GM23248 (cell line): ENCODE measurements around the gene OR7G1. TPM values are rescaled to one million over a fixed set of nuclear protein-coding genes. Genes with fewer than 3 reads are reported as not detected.
A peak's percentile ranks its signal among the peaks of the same experiment; 100 is the strongest.

Source experiments
- DNase-seq: peaks from one replicate; pipeline ENCODE4 v3.0.0-alpha.2; 2015
- H2AFZ ChIP-seq: fragments of 200-600 bp; sonication (generic); 2 replicates; pipeline ENCODE4 v1.6.1; 2016; ENCODE audit warnings: antibody characterized with exemption
- H3F3A ChIP-seq: fragments of 200-600 bp; sonication (generic); 2 replicates; pipeline ENCODE4 v1.6.1; 2016; ENCODE audit warnings: mild to moderate bottlenecking, antibody characterized with exemption, mixed run types; ENCODE audit not compliant: insufficient read depth
- H3K27ac ChIP-seq: fragments of 200-600 bp; sonication (generic); 2 replicates; pipeline ENCODE4 v1.5.1; 2016; ENCODE audit warnings: mild to moderate bottlenecking
- H3K27me3 ChIP-seq: fragments of 200-600 bp; sonication (generic); replicated peaks from 2 replicates; pipeline ENCODE4 v1.6.1; 2016; ENCODE audit warnings: mild to moderate bottlenecking; ENCODE audit not compliant: insufficient read depth
- H3K36me3 ChIP-seq: fragments of 200-600 bp; sonication (generic); 2 replicates; pipeline ENCODE4 v1.6.1; 2016; ENCODE audit warnings: low read depth, mild to moderate bottlenecking
- H3K4me1 ChIP-seq: fragments of 200-600 bp; sonication (generic); 2 replicates; pipeline ENCODE4 v1.6.1; 2016; ENCODE audit warnings: mild to moderate bottlenecking; ENCODE audit not compliant: insufficient read depth
- H3K4me2 ChIP-seq: fragments of 200-600 bp; sonication (generic); one replicate; pipeline ENCODE4 v1.6.1; 2016; ENCODE audit warnings: mild to moderate bottlenecking; ENCODE audit not compliant: unreplicated experiment
- H3K4me3 ChIP-seq: fragments of 200-600 bp; sonication (generic); 2 replicates; pipeline ENCODE4 v1.5.1; 2016; ENCODE audit warnings: mild to moderate bottlenecking
- H3K79me2 ChIP-seq: fragments of 200-600 bp; sonication (generic); 2 replicates; pipeline ENCODE4 v1.6.1; 2016; ENCODE audit warnings: mild to moderate bottlenecking; ENCODE audit not compliant: insufficient read depth
- H3K9ac ChIP-seq: fragments of 200-600 bp; sonication (generic); 2 replicates; pipeline ENCODE4 v1.6.1; 2016; ENCODE audit warnings: mild to moderate bottlenecking
- H3K9me2 ChIP-seq: fragments of 200-600 bp; sonication (generic); 2 replicates; pipeline ENCODE4 v1.6.1; 2016; ENCODE audit warnings: mixed run types, mild to moderate bottlenecking, moderate library complexity; ENCODE audit not compliant: insufficient read depth
- H3K9me3 ChIP-seq: fragments of 200-600 bp; sonication (generic); one replicate; pipeline ENCODE4 v1.6.1; 2017; ENCODE audit warnings: low read depth
- H4K20me1 ChIP-seq: fragments of 200-600 bp; sonication (generic); 2 replicates; pipeline ENCODE4 v1.6.0; 2016; ENCODE audit not compliant: insufficient read depth
- EZH2 ChIP-seq: fragments of 200-600 bp; sonication (generic); IDR thresholded peaks from 2 replicates; pipeline ENCODE4 v1.6.1; 2018; ENCODE audit warnings: antibody characterized with exemption, mild to moderate bottlenecking; ENCODE audit not compliant: insufficient read depth, poor library complexity, severe bottlenecking
- EZH2phosphoT487 ChIP-seq: fragments of 200-600 bp; sonication (generic); IDR thresholded peaks from 2 replicates; pipeline ENCODE4 v1.6.1; 2018; ENCODE audit warnings: antibody characterized with exemption, moderate library complexity, mild to moderate bottlenecking, low read depth; ENCODE audit not compliant: insufficient read depth
- WGBS, 2 experiments: methylation state at CpG; one replicate each; pipeline ENCODE4 v1.1.6; 2015 to 2017; ENCODE audit warnings: low lambda C conversion rate in 2 of 2, low coverage in 1 of 2; ENCODE audit errors: missing lambda C conversion rate in 2 of 2; 5-methylcytosine and 5-hydroxymethylcytosine counted together
- in situ Hi-C: fragments of 300-500 bp; cut with MboI; formaldehyde crosslinking; loops from 2 replicates; pipeline ENCODE4 v1.15.0; 2020
- polyA plus RNA-seq: library from polyadenylated mRNA; unstranded; fragments of >200 nt; fragmentation: Nextera tagmentation; extraction: Ambion mirVana; gene quantifications from 2 replicates; pipeline ENCODE4 v1.2.1, GENCODE V29; 2016
- total RNA-seq: library from RNA; depleted of rRNA; stranded (reverse); fragments of >200 nt; shearing (Covaris generic); gene quantifications from 2 replicates; pipeline ENCODE4 v1.2.3, GENCODE V29; 2014

The OR7G1 gene
- total and polyA plus RNA-seq, 2 experiments from 2014 or later = not detected

- in situ Hi-C loops = no loop called here
- H3K9ac ChIP-seq = no peak within 1 kb of the TSS
- no peaks in the 10 kb centered on the region for H3K9me2 ChIP-seq
These were observed 28.8 kb downstream of the OR7G1 start, which contains the start of gene OR1M1 for GRCh38 chr19:9086761-9087160. Gene OR1M1, plus strand, starts transcription at chr19:9087061. Its CDS starts 6,184 bp downstream, at chr19:9093245.

GRCh38 chr19:9078651-9079050 lies 36.9 kb downstream of the OR7G1 start:
- DNase-seq = no peak
- Histone ChIP-seq H3K4me2 (no peak overlapping the region), H3K27me3 (no peaks in the 10 kb centered on the region), H3K9me2 (no peaks in the 10 kb centered on the region), H3K4me3 (no peak overlapping the region), H3K36me3 (no peaks in the 10 kb centered on the region), H3K9ac (no peak overlapping the region), H4K20me1 (no peaks in the 10 kb centered on the region), H3K79me2 (no peaks in the 10 kb centered on the region), H2AFZ (no peak overlapping the region), H3K9me3 (no peaks in the 10 kb centered on the region), H3K27ac (no peak overlapping the region), H3K4me1 (no peaks in the 10 kb centered on the region), H3F3A (no peaks in the 10 kb centered on the region)
- TF ChIP-seq EZH2 = no peak
- TF ChIP-seq EZH2phosphoT487 = no peak
- WGBS, 2 experiments = 33 to 38% methylated on average over 4 of the region's 4 CpGs
- in situ Hi-C loops = no loop called here

More at GRCh38 chr19:9086761-9087160, 28.8 kb downstream of the OR7G1 start, which contains the start of gene OR1M1:
- no peak for TF ChIP-seq EZH2
- no peak for TF ChIP-seq EZH2phosphoT487
- DNase-seq = no peak
- Histone ChIP-seq H3F3A (no peaks in the 10 kb centered on the region), H3K4me3 (no peak within 1 kb of the TSS), H3K27ac (no peak within 1 kb of the TSS), H3K36me3 (no peaks in the 10 kb centered on the region), H3K4me1 (no peaks in the 10 kb centered on the region), H3K9me3 (no peaks in the 10 kb centered on the region), H2AFZ (no peak within 1 kb of the TSS), H3K27me3 (no peaks in the 10 kb centered on the region), H4K20me1 (no peaks in the 10 kb centered on the region), H3K4me2 (no peak within 1 kb of the TSS), H3K79me2 (no peaks in the 10 kb centered on the region)
- 6 to 12% methylated on average over 2 of the region's 2 CpGs for WGBS, 2 experiments

- no peak overlapping the region for H3K27ac ChIP-seq
- no peak overlapping the region for H3K4me3 ChIP-seq
- no peak overlapping the region for H3K9ac ChIP-seq
- in situ Hi-C loops = no loop called here
- H4K20me1 ChIP-seq = no peaks in the 10 kb centered on the region
- H3K27me3 ChIP-seq = no peaks in the 10 kb centered on the region
- no peaks in the 10 kb centered on the region for H3K9me3 ChIP-seq
- no peak overlapping the region for H3K4me2 ChIP-seq
- no peaks in the 10 kb centered on the region for H3K79me2 ChIP-seq
- no peaks in the 10 kb centered on the region for H3F3A ChIP-seq
- TF ChIP-seq EZH2phosphoT487 (no peak), EZH2 (no peak)
- no peak for DNase-seq
- H3K4me1 ChIP-seq = no peaks in the 10 kb centered on the region
- no peak overlapping the region for H2AFZ ChIP-seq
- H3K9me2 ChIP-seq = no peaks in the 10 kb centered on the region
- WGBS, 2 experiments = 24 to 25% methylated on average over 10 of the region's 10 CpGs
- no peaks in the 10 kb centered on the region for H3K36me3 ChIP-seq
These were observed 38.7 kb downstream of the OR7G1 start for GRCh38 chr19:9076901-9077300.

GRCh38 chr19:9075064-9075949 lies 40.3 kb downstream of the OR7G1 start:
- H3K79me2 ChIP-seq = no peaks in the 10 kb centered on the region
- H3K27me3 ChIP-seq = no peaks in the 10 kb centered on the region
- no peak overlapping the region for H3K9ac ChIP-seq
- no peaks in the 10 kb centered on the region for H4K20me1 ChIP-seq
- 12 to 15% methylated on average over 14 to 16 of the region's 16 CpGs for WGBS, 2 experiments
- TF ChIP-seq EZH2phosphoT487 = no peak
- TF ChIP-seq EZH2 = no peak
- no peaks in the 10 kb centered on the region for H3F3A ChIP-seq
- H3K9me2 ChIP-seq = no peaks in the 10 kb centered on the region
- no peak overlapping the region for H3K27ac ChIP-seq
- no peak overlapping the region for H3K4me2 ChIP-seq
- no peaks in the 10 kb centered on the region for H3K36me3 ChIP-seq
- H3K4me1 ChIP-seq = no peaks in the 10 kb centered on the region
- no peaks in the 10 kb centered on the region for H3K9me3 ChIP-seq
- peak; percentile 83 for DNase-seq
- H3K4me3 ChIP-seq = no peak overlapping the region
- no peak overlapping the region for H2AFZ ChIP-seq
- in situ Hi-C loops = no loop called here
